ENCODE measurements around the gene GMPPA.

GMPPA gene

GRCh38 chr2:219477815-219478214 is 20.9 kb upstream of the GMPPA start:
- intact Hi-C loops (cut with DNase I; ENCODE audit: low total_unique reads): loop anchor here (2.0 kb wide), 1 partner anchor 51 kb away; no protein-coding TSS in a partner anchor
- H3K4me1 ChIP-seq: peaks cover 0 to 38% (median 8%) of the 10 kb centered on the region in 4 donors
- no peaks in the 10 kb centered on the region for H3K9me3 ChIP-seq
- no peak overlapping the region for H3K4me3 ChIP-seq
- peaks cover 87 to 94% (median 90%) of the 10 kb centered on the region in 3 donors for H3K36me3 ChIP-seq
- no peak for TF ChIP-seq CTCF (IDR thresholded peaks at IDR 0.05)
- no peaks in the 10 kb centered on the region for H3K27me3 ChIP-seq
- no peak for DNase-seq
- H3K27ac ChIP-seq: peak overlapping the region; percentile 76 to 96

DNA sequence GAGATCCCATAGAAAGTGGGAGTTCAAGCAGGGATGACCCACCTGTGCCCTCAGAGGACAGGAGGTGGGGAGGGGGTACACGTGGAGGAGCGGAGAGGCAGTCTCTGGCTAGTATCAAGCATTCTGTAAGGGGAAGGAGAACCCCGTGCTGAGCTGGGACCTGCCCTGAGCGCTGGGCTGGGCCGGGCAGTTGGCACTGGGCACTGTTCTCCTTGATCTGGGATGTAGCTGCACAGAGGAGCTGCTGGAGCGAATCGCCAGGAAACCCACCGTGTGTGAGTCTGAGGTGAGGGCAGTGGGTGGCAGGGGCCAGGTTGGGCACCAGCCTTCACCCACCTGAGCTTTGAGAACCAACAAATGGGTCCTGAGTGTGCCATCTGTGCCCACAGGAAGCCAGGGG is 19.8 kb upstream of the GMPPA start:
- DNase-seq: no peak
- TF ChIP-seq CTCF (IDR thresholded peaks at IDR 0.05): no peak
- H3K36me3 ChIP-seq: peaks cover 85 to 94% (median 89%) of the 10 kb centered on the region in 3 donors

DNA sequence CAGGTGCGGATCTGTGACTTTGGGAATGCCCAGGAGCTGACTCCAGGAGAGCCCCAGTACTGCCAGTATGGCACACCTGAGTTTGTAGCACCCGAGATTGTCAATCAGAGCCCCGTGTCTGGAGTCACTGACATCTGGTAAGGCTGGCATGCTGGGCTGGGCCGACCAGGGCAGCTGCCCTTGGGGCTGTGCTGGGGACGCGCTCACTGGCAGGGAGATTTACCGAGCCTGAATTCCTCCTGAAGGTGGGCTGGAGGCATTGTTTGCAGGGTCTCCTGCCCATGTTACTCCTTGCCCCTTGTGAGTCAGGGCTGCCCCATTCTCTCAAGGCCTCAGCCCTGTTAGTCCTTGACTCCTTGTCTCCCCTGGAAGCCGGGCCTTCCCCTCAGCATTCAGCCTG is 18.7 kb upstream of the GMPPA start:
- peaks cover 79 to 94% (median 90%) of the 10 kb centered on the region in 3 donors for H3K36me3 ChIP-seq
- no peak for TF ChIP-seq CTCF (IDR thresholded peaks at IDR 0.05)
- DNase-seq: no peak
- H3K4me1 ChIP-seq: peaks cover 0 to 23% (median 15%) of the 10 kb centered on the region in 4 donors
- H3K9me3 ChIP-seq: no peaks in the 10 kb centered on the region
- no peak overlapping the region for H3K4me3 ChIP-seq
- peaks cover 0 to 3% of the 10 kb centered on the region in 2 donors for H3K27me3 ChIP-seq
- H3K27ac ChIP-seq: peak overlapping the region; percentile 40 to 96
- intact Hi-C loops (cut with DNase I; ENCODE audit: low total_unique reads): no loop called here

More for the DNA sequence above, 19.8 kb upstream of the GMPPA start:
- H3K4me1 ChIP-seq: peaks cover 0 to 33% (median 11%) of the 10 kb centered on the region in 4 donors
- H3K9me3 ChIP-seq: no peaks in the 10 kb centered on the region
- H3K27me3 ChIP-seq: peaks cover 0 to 3% of the 10 kb centered on the region in 2 donors
- intact Hi-C loops (cut with DNase I; ENCODE audit: low total_unique reads): no loop called here
- peak overlapping the region; percentile 76 to 96 for H3K27ac ChIP-seq
- H3K4me3 ChIP-seq: no peak overlapping the region

DNA sequence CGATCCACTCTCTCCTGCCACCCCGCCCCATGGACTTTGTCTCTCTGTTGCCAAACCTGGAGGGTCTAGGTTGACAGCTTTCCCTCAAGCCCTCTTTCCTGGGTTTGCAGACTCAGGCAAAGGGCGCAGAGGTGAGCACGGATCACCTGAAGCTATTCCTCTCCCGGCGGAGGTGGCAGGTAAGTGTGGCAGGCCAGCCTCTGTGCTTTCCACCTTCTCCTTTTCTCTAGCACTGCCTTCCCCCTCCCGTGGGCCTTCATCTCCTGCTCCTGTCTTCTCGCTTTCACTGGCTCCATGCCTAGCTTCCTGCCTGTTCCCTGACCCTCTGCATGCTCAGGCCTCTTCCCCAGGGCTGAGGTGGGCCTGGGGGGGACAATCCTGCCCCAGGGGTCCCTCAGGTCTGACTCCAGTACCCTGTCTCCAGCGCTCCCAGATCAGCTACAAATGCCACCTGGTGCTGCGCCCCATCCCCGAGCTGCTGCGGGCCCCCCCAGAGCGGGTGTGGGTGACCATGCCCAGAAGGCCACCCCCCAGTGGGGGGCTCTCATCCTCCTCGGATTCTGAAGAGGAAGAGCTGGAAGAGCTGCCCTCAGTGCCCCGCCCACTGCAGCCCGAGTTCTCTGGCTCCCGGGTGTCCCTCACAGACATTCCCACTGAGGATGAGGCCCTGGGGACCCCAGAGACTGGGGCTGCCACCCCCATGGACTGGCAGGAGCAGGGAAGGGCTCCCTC is 15.9 kb upstream of the GMPPA start:
- intact Hi-C loops (cut with DNase I; ENCODE audit: low total_unique reads): no loop called here
- Histone ChIP-seq H3K4me3 (no peak overlapping the region), H3K9me3 (no peaks in the 10 kb centered on the region), H3K27ac (peak overlapping the region; percentile 58 to 96), H3K36me3 (peaks cover 78 to 100% (median 96%) of the 10 kb centered on the region in 3 donors), H3K27me3 (peaks cover 0 to 3% of the 10 kb centered on the region in 2 donors), H3K4me1 (peaks cover 0 to 7% (median 3%) of the 10 kb centered on the region in 4 donors)
- DNase-seq: no peak
- no peak for TF ChIP-seq CTCF (IDR thresholded peaks at IDR 0.05)

- peaks cover 0 to 7% (median 3%) of the 10 kb centered on the region in 4 donors for H3K4me1 ChIP-seq
- no peak for DNase-seq
- peaks cover 0 to 3% of the 10 kb centered on the region in 2 donors for H3K27me3 ChIP-seq
- TF ChIP-seq CTCF (IDR thresholded peaks at IDR 0.05): no peak
- peaks cover 85 to 100% (median 96%) of the 10 kb centered on the region in 3 donors for H3K36me3 ChIP-seq
- no peaks in the 10 kb centered on the region for H3K9me3 ChIP-seq
- H3K27ac ChIP-seq: peak overlapping the region; percentile 58 to 96
- intact Hi-C loops (cut with DNase I; ENCODE audit: low total_unique reads): no loop called here
- peak overlapping the region in 1 of 2 donors; percentile 5 for H3K4me3 ChIP-seq
Observed at GRCh38 chr2:219483451-219484342, 15.0 kb upstream of the GMPPA start.

All from tibial artery (tissue), 4 donors.